Muscle layer of colon (tissue), 2 donors: Measurements from ENCODE around the gene ZNF710.

ENCODE experiments used
- H3K27ac ChIP-seq: one replicate; pipeline ENCODE4 v1.7.0; 2013; ENCODE audit warnings: low read depth, mild to moderate bottlenecking, low read length, moderate library complexity
- H3K27me3 ChIP-seq, 2 donors: one replicate each; pipeline ENCODE4 v1.7.0; 2013; ENCODE audit warnings: low read length in 2 of 2, mild to moderate bottlenecking in 2 of 2; ENCODE audit not compliant: insufficient read depth in 2 of 2, control insufficient read depth in 1 of 2
- H3K36me3 ChIP-seq: one replicate; pipeline ENCODE4 v1.7.0; 2013; ENCODE audit warnings: mild to moderate bottlenecking, low read length; ENCODE audit not compliant: insufficient read depth
- H3K4me1 ChIP-seq: one replicate; pipeline ENCODE4 v1.7.0; 2013; ENCODE audit warnings: mild to moderate bottlenecking, low read length; ENCODE audit not compliant: insufficient read depth
- H3K4me3 ChIP-seq, 2 donors: one replicate each; pipeline ENCODE4 v1.7.0; 2013; ENCODE audit warnings: low read length in 2 of 2, low read depth in 1 of 2, mild to moderate bottlenecking in 1 of 2, moderate library complexity in 1 of 2
- H3K9ac ChIP-seq: one replicate; pipeline ENCODE4 v1.7.0; 2013; ENCODE audit warnings: low read length
- H3K9me3 ChIP-seq: one replicate; pipeline ENCODE4 v1.7.0; 2013; ENCODE audit warnings: mild to moderate bottlenecking, low read length
- donor health status: abdominal sarcoma.
- donor health status: Adenocarcinoma of cecum.

ZNF710 gene

GRCh38 chr15:90126596-90127435 lies 125.7 kb downstream of the ZNF710 start:
- Histone ChIP-seq H3K9ac (no peak overlapping the region), H3K27ac (no peak overlapping the region), H3K4me1 (peaks cover 6% of the 10 kb centered on the region), H3K36me3 (no peaks in the 10 kb centered on the region), H3K27me3 (no peaks in the 10 kb centered on the region), H3K9me3 (no peaks in the 10 kb centered on the region), H3K4me3 (peak overlapping the region in 1 of 2 donors; percentile 12)

GRCh38 chr15:90130291-90130690 lies 129.2 kb downstream of the ZNF710 start:
- H3K9ac ChIP-seq: no peak overlapping the region
- no peaks in the 10 kb centered on the region for H3K36me3 ChIP-seq
- H3K9me3 ChIP-seq: no peaks in the 10 kb centered on the region
- no peak overlapping the region for H3K4me3 ChIP-seq
- peaks cover 6% of the 10 kb centered on the region for H3K4me1 ChIP-seq
- H3K27ac ChIP-seq: no peak overlapping the region
- no peaks in the 10 kb centered on the region for H3K27me3 ChIP-seq
